ENCODE results near the gene LRRC9. TPM values are rescaled to one million over a fixed set of nuclear protein-coding genes. Genes with fewer than 3 reads are reported as not detected.
"Not testable (repeated sequence)": the region's sequence is repeated elsewhere in the genome, so short reads cannot be mapped to it uniquely, and the experiment has no call there.

The LRRC9 gene
- total RNA-seq, 4 donors from 2014 or later, result not detected

DNA sequence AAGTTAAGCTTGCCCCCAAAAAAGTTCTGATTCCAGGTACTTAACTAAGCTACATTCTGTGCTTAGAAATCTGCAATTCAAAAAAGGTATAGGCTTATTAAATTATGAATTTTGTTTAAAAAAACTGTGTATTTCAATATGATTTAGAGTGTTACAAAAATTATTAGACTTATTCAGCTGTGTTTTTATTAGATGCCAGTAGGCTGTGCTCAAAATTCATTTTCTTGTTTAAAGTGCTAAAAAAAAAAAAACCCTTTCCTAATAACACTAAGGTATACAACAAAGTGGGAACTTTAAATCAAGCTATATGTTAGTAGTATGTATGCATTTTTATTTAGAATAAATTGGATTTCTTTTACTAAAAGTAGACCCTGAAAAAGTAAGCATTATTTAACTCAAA is 25.0 kb downstream of the LRRC9 start:
- Histone ChIP-seq H3K9me3 (no peaks in the 10 kb centered on the region), H3K36me3 (no peaks in the 10 kb centered on the region), H3K27me3 (no peaks in the 10 kb centered on the region), H3K4me3 (no peak overlapping the region), H3K27ac (no peak overlapping the region), H3K4me1 (no peaks in the 10 kb centered on the region)
- no peak for ATAC-seq
- TF ChIP-seq EP300 (IDR thresholded peaks at IDR 0.05) (no peak), CTCF (IDR thresholded peaks at IDR 0.05) (no peak), POLR2A (IDR thresholded peaks at IDR 0.05) (no peak), POLR2AphosphoS5 (IDR thresholded peaks at IDR 0.05) (no peak)

- not testable (repeated sequence) for H3K4me3 ChIP-seq, H3K27ac ChIP-seq, H3K36me3 ChIP-seq, H3K4me1 ChIP-seq, H3K27me3 ChIP-seq, ATAC-seq
- peaks cover 0 to 35% (median 0%) of the 10 kb centered on the region in 3 donors for H3K9me3 ChIP-seq
- WGBS, 2 donors (ENCODE audit: low coverage in 1 of 2), result 99% methylated on average over 6 of the region's 30 CpGs; no CpG with 5 or more reads in 1 of the 2 donors
These were observed 32.2 kb downstream of the LRRC9 start for GRCh38 chr14:59952141-59952540.

GRCh38 chr14:59957890-59958289 is 37.9 kb downstream of the LRRC9 start:
- peaks cover 0 to 38% (median 0%) of the 10 kb centered on the region in 3 donors for H3K9me3 ChIP-seq
- not testable (repeated sequence) for H3K27ac ChIP-seq, ATAC-seq, H3K4me1 ChIP-seq, H3K4me3 ChIP-seq, H3K27me3 ChIP-seq, H3K36me3 ChIP-seq
- no CpG with 5 or more reads among the region's 4 CpGs for WGBS, 2 donors (ENCODE audit: low coverage in 1 of 2)

- ATAC-seq, result no peak
- H3K4me3 ChIP-seq, result no peak overlapping the region
- 66 to 69% methylated on average over 3 of the region's 3 CpGs for WGBS, 2 donors (ENCODE audit: low coverage in 1 of 2)
These were observed 39.7 kb downstream of the LRRC9 start for GRCh38 chr14:59959668-59960067.

DNA sequence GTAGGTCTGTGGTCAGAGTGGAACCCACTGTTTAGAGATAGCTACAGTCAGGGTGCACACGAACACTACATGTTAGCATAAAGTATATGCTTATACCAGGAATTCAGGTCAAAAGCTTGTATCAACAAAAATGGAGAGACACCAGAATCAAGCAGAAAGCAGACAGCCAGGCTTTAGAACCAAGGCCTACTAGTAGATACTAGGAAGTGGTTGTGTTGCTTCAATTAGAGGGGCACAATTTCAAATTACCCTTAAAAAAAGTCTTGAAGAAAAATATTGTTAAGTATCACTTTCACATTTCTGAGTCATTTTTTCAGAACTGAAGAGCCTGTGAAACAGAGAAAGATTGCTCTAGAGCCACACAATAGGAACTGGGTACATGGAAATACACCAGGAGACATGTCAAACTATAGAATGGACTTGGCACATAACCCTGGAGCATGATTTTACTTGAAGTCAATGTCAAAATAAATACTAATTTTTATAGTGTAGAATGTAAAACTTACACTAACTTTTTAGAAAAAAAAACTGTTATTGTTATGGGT is 41.6 kb downstream of the LRRC9 start:
- TF ChIP-seq EP300 (IDR thresholded peaks at IDR 0.05) (no peak), POLR2AphosphoS5 (IDR thresholded peaks at IDR 0.05) (no peak), CTCF (IDR thresholded peaks at IDR 0.05) (no peak), POLR2A (IDR thresholded peaks at IDR 0.05) (no peak)
- no peaks in the 10 kb centered on the region for H3K36me3 ChIP-seq
- peaks cover 0 to 10% (median 0%) of the 10 kb centered on the region in 3 donors for H3K9me3 ChIP-seq
- peaks cover 8% of the 10 kb centered on the region for H3K27me3 ChIP-seq
- no peak for ATAC-seq
- H3K4me3 ChIP-seq, result no peak overlapping the region
- H3K4me1 ChIP-seq, result no peaks in the 10 kb centered on the region
- no peak overlapping the region for H3K27ac ChIP-seq
- WGBS, 2 donors (ENCODE audit: low coverage in 1 of 2), result 86 to 100% methylated on average over 1 of the region's 1 CpG

More at GRCh38 chr14:59959668-59960067, 39.7 kb downstream of the LRRC9 start:
- Histone ChIP-seq H3K4me1 (no peaks in the 10 kb centered on the region), H3K27me3 (peaks cover 8% of the 10 kb centered on the region), H3K36me3 (no peaks in the 10 kb centered on the region), H3K27ac (no peak overlapping the region), H3K9me3 (peaks cover 0 to 25% (median 0%) of the 10 kb centered on the region in 3 donors)
- no peak for TF ChIP-seq POLR2AphosphoS5 (IDR thresholded peaks at IDR 0.05)
- no peak for TF ChIP-seq CTCF (IDR thresholded peaks at IDR 0.05)
- no peak for TF ChIP-seq POLR2A (IDR thresholded peaks at IDR 0.05)
- no peak for TF ChIP-seq EP300 (IDR thresholded peaks at IDR 0.05)

- Histone ChIP-seq H3K4me3 (no peak overlapping the region), H3K4me1 (no peaks in the 10 kb centered on the region), H3K9me3 (no peaks in the 10 kb centered on the region), H3K27ac (no peak overlapping the region), H3K36me3 (no peaks in the 10 kb centered on the region), H3K27me3 (no peaks in the 10 kb centered on the region)
- WGBS, 2 donors (ENCODE audit: low coverage in 1 of 2), result 46 to 61% methylated on average over 5 of the region's 5 CpGs
- no peak for ATAC-seq
- TF ChIP-seq POLR2AphosphoS5 (IDR thresholded peaks at IDR 0.05), result no peak
- TF ChIP-seq CTCF (IDR thresholded peaks at IDR 0.05), result no peak
- no peak for TF ChIP-seq POLR2A (IDR thresholded peaks at IDR 0.05)
- TF ChIP-seq EP300 (IDR thresholded peaks at IDR 0.05), result no peak
These were observed 44.5 kb downstream of the LRRC9 start for GRCh38 chr14:59964251-59965007.

Measured in gastroesophageal sphincter (tissue), 4 donors.